ENCODE results near the gene FLACC1. TPM values are rescaled to one million over a fixed set of nuclear protein-coding genes. Genes with fewer than 3 reads are reported as not detected.

Gene FLACC1
- total and polyA plus RNA-seq, 2 donors from 2014 or later: 3.7 TPM; not detected in 1

DNA sequence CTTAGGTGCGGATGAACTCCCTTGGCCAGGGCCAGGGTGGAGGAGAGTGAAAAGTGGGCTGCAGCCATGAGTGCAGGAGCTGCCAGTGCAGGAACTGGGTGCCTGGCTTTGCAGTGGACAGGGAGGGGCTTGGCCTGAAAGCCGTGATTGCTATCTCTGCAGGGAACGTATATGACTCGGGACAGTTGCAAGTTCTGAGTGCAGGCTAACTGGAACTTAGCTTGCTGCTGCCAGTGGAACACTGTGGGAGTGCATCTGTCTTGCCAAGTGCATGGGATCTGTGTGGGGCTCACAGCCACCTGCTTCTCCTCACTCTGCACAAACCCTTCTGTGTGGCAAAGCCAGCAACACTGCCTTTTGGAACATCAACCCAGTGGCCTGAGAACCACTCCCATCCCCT, 36.9 kb downstream of the FLACC1 start:
- FAIRE-seq (no peak), DNase-seq (no peak)
- Histone ChIP-seq H3K27ac (ENCODE audit: low read depth in 2 of 2, low read length in 2 of 2) (no peak overlapping the region), H3K4me3 (ENCODE audit: low read length in 3 of 3) (no peak overlapping the region), H3K4me1 (ENCODE audit: control insufficient read depth in 2 of 3, insufficient read depth in 2 of 3, low read depth in 1 of 3, low read length in 3 of 3) (no peaks in the 10 kb centered on the region), H3K9ac (ENCODE audit: low read length in 3 of 3) (no peak overlapping the region), H3K9me3 (ENCODE audit: control insufficient read depth in 2 of 3, insufficient read depth in 1 of 3, low read length in 3 of 3) (peaks cover 0 to 20% (median 0%) of the 10 kb centered on the region in 3 donors), H3K27me3 (ENCODE audit: control insufficient read depth, insufficient read depth, low read length) (no peaks in the 10 kb centered on the region), H3K36me3 (ENCODE audit: control insufficient read depth in 2 of 3, insufficient read depth in 3 of 3, low read length in 3 of 3) (peaks cover 0 to 5% (median 0%) of the 10 kb centered on the region in 3 donors)
- TF ChIP-seq, protein P1, sequence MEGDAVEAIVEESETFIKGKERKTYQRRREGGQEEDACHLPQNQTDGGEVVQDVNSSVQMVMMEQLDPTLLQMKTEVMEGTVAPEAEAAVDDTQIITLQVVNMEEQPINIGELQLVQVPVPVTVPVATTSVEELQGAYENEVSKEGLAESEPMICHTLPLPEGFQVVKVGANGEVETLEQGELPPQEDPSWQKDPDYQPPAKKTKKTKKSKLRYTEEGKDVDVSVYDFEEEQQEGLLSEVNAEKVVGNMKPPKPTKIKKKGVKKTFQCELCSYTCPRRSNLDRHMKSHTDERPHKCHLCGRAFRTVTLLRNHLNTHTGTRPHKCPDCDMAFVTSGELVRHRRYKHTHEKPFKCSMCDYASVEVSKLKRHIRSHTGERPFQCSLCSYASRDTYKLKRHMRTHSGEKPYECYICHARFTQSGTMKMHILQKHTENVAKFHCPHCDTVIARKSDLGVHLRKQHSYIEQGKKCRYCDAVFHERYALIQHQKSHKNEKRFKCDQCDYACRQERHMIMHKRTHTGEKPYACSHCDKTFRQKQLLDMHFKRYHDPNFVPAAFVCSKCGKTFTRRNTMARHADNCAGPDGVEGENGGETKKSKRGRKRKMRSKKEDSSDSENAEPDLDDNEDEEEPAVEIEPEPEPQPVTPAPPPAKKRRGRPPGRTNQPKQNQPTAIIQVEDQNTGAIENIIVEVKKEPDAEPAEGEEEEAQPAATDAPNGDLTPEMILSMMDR (IDR thresholded peaks at IDR 0.05; ENCODE audit: borderline replicate concordance, extremely low read depth, insufficient read depth): no peak
- intact Hi-C loops (cut with DNase I): no loop called here

DNA sequence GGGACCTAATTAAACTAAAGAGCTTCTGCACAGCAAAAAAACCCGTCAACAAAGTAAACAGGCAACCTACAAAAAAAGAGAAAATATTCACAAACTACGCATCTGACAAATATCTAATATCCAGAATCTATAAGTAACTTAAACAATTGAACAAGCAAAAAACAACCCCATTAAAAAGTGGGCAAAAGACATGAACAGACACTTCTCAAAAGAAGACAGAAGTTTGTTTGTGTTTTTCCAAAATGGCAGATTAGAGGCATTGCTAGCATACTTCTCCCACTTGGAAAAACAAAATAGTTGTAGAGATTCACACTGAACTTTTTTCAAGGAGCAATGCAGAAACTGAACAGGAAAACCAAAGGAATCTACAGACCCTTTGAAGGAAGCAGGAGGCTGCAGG, 37.6 kb downstream of the FLACC1 start:
- TF ChIP-seq, protein P1 (IDR thresholded peaks at IDR 0.05; ENCODE audit: borderline replicate concordance, extremely low read depth, insufficient read depth): no peak
- Histone ChIP-seq H3K4me1 (ENCODE audit: control insufficient read depth in 2 of 3, insufficient read depth in 2 of 3, low read depth in 1 of 3, low read length in 3 of 3) (no peaks in the 10 kb centered on the region), H3K9me3 (ENCODE audit: control insufficient read depth in 2 of 3, insufficient read depth in 1 of 3, low read length in 3 of 3) (peaks cover 0 to 20% (median 0%) of the 10 kb centered on the region in 3 donors), H3K36me3 (ENCODE audit: control insufficient read depth in 2 of 3, insufficient read depth in 3 of 3, low read length in 3 of 3) (peaks cover 0 to 5% (median 0%) of the 10 kb centered on the region in 3 donors), H3K4me3 (ENCODE audit: low read length in 3 of 3) (no peak overlapping the region), H3K27me3 (ENCODE audit: control insufficient read depth, insufficient read depth, low read length) (no peaks in the 10 kb centered on the region), H3K9ac (ENCODE audit: low read length in 3 of 3) (no peak overlapping the region), H3K27ac (ENCODE audit: low read depth in 2 of 2, low read length in 2 of 2) (no peak overlapping the region)
- FAIRE-seq: no peak
- DNase-seq: no peak
- intact Hi-C loops (cut with DNase I): no loop called here

DNA sequence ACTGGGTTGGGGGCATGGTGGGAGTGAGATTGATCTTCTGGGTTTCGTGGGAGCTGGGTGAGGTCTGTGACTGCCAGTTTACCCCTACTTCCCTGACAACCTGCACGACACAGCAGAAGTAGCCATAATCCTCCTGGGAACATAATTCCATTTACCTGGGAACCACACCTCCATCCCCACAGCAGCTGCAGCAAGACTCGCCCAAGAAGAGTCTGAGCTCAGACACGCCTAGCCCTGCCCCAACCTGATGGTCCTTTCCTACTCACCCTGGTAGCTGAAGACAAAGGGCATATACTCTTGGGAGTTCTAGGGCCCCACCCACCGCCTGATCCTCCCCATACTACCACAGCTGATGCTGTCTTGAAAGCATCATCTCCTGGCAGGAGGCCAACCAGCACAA, 43.8 kb downstream of the FLACC1 start:
- TF ChIP-seq, protein P1 (IDR thresholded peaks at IDR 0.05; ENCODE audit: borderline replicate concordance, extremely low read depth, insufficient read depth): no peak
- intact Hi-C loops (cut with DNase I): no loop called here
- H3K4me3 ChIP-seq (ENCODE audit: low read length in 3 of 3): no peak overlapping the region
- H3K27ac ChIP-seq (ENCODE audit: low read depth in 2 of 2, low read length in 2 of 2): no peak overlapping the region
- H3K27me3 ChIP-seq (ENCODE audit: control insufficient read depth, insufficient read depth, low read length): no peaks in the 10 kb centered on the region
- H3K9ac ChIP-seq (ENCODE audit: low read length in 3 of 3): no peak overlapping the region
- H3K36me3 ChIP-seq (ENCODE audit: control insufficient read depth in 2 of 3, insufficient read depth in 3 of 3, low read length in 3 of 3): no peaks in the 10 kb centered on the region
- DNase-seq: no peak
- H3K9me3 ChIP-seq (ENCODE audit: control insufficient read depth in 2 of 3, insufficient read depth in 1 of 3, low read length in 3 of 3): no peaks in the 10 kb centered on the region
- no peaks in the 10 kb centered on the region for H3K4me1 ChIP-seq (ENCODE audit: control insufficient read depth in 2 of 3, insufficient read depth in 2 of 3, low read depth in 1 of 3, low read length in 3 of 3)
- no peak for FAIRE-seq

DNA sequence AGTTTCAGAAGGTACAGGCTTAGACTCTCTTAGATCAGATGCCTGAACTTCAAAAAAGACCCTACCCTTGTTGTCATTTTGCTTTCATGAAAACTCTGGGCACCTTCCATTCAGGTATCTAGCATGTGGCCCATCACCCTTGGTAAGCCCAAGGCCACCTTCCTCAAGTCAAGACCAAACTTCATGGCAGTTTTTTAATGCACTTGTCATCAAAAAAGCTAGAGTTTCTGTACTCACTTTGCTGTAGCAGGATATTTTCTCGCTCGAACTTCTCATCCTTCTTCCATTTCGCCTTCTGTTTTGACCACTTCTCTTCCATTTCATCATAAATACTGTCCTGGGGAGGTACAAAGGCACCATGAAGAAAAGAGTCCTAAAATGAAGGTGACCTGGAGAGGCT, 48.2 kb downstream of the FLACC1 start:
- TF ChIP-seq, protein P1 (IDR thresholded peaks at IDR 0.05; ENCODE audit: borderline replicate concordance, extremely low read depth, insufficient read depth): no peak
- Histone ChIP-seq H3K27ac (ENCODE audit: low read depth in 2 of 2, low read length in 2 of 2) (no peak overlapping the region), H3K9ac (ENCODE audit: low read length in 3 of 3) (no peak overlapping the region), H3K9me3 (ENCODE audit: control insufficient read depth in 2 of 3, insufficient read depth in 1 of 3, low read length in 3 of 3) (no peaks in the 10 kb centered on the region), H3K27me3 (ENCODE audit: control insufficient read depth, insufficient read depth, low read length) (no peaks in the 10 kb centered on the region), H3K4me1 (ENCODE audit: control insufficient read depth in 2 of 3, insufficient read depth in 2 of 3, low read depth in 1 of 3, low read length in 3 of 3) (no peaks in the 10 kb centered on the region), H3K36me3 (ENCODE audit: control insufficient read depth in 2 of 3, insufficient read depth in 3 of 3, low read length in 3 of 3) (no peaks in the 10 kb centered on the region), H3K4me3 (ENCODE audit: low read length in 3 of 3) (no peak overlapping the region)
- DNase-seq (no peak), FAIRE-seq (no peak)
- intact Hi-C loops (cut with DNase I): no loop called here
